Progenitor cell of endocrine pancreas (in vitro differentiated cells): Measurements from ENCODE around the gene KCNMB3. TPM values are rescaled to one million over a fixed set of nuclear protein-coding genes. Genes with fewer than 3 reads are reported as not detected.

Experiments
- DNase-seq: peaks from one replicate; pipeline ENCODE4 v3.0.0; 2021; ENCODE audit warnings: low spot score; ENCODE audit not compliant: unreplicated experiment
- H3K27ac Mint-ChIP-seq: 2 replicates; pipeline ENCODE4 v1.8.0; 2021; ENCODE audit warnings: mild to moderate bottlenecking, moderate library complexity, mixed read lengths
- H3K27me3 Mint-ChIP-seq: 2 replicates; pipeline ENCODE4 v1.8.0; 2021; ENCODE audit warnings: mixed read lengths
- H3K36me3 Mint-ChIP-seq: 2 replicates; pipeline ENCODE4 v1.8.0; 2022; ENCODE audit warnings: mixed read lengths; ENCODE audit not compliant: insufficient read depth
- H3K4me1 Mint-ChIP-seq: 2 replicates; pipeline ENCODE4 v1.8.0; 2021; ENCODE audit warnings: low read depth, mixed read lengths
- H3K4me3 Mint-ChIP-seq: 2 replicates; pipeline ENCODE4 v1.8.0; 2021; ENCODE audit warnings: low read depth, mild to moderate bottlenecking, moderate library complexity, mixed read lengths
- H3K9me3 Mint-ChIP-seq: 2 replicates; pipeline ENCODE4 v1.8.0; 2021; ENCODE audit warnings: low read depth, mixed read lengths
- CTCF ChIP-seq: fragments of 200-600 bp; sonication (generic); IDR thresholded peaks from one replicate; pipeline ENCODE4 v1.5.0; 2021; ENCODE audit warnings: antibody characterized with exemption, mild to moderate bottlenecking; ENCODE audit not compliant: unreplicated experiment
- total RNA-seq: library from RNA; stranded (reverse); gene quantifications from 2 replicates; pipeline ENCODE4 v1.2.1, GENCODE V29; 2021

KCNMB3 gene
- total RNA-seq, 1 donor from 2014 or later: 4.4 TPM

- Mint-ChIP-seq H3K36me3 (peaks cover 3% of the 10 kb centered on the region), H3K27ac (no peak overlapping the region), H3K4me1 (peaks cover 6% of the 10 kb centered on the region)
These were observed 38.4 kb upstream of the KCNMB3 start for GRCh38 chr3:179289295-179289694.

GRCh38 chr3:179288845-179289244, 37.9 kb upstream of the KCNMB3 start:
- peaks cover 6% of the 10 kb centered on the region for H3K4me1 Mint-ChIP-seq
- H3K4me3 Mint-ChIP-seq: no peak overlapping the region
- no peak for DNase-seq
- peaks cover 3% of the 10 kb centered on the region for H3K36me3 Mint-ChIP-seq
- peaks cover 3% of the 10 kb centered on the region for H3K9me3 Mint-ChIP-seq
- no peak for TF ChIP-seq CTCF
- H3K27me3 Mint-ChIP-seq: no peaks in the 10 kb centered on the region
- H3K27ac Mint-ChIP-seq: no peak overlapping the region

More at GRCh38 chr3:179289295-179289694, 38.4 kb upstream of the KCNMB3 start:
- H3K4me3 Mint-ChIP-seq: no peak overlapping the region
- peaks cover 3% of the 10 kb centered on the region for H3K9me3 Mint-ChIP-seq
- no peak for DNase-seq
- no peak for TF ChIP-seq CTCF
- no peaks in the 10 kb centered on the region for H3K27me3 Mint-ChIP-seq

- H3K4me3 Mint-ChIP-seq: no peak overlapping the region
- no peaks in the 10 kb centered on the region for H3K27me3 Mint-ChIP-seq
- H3K27ac Mint-ChIP-seq: no peak overlapping the region
- H3K4me1 Mint-ChIP-seq: peaks cover 2% of the 10 kb centered on the region
- TF ChIP-seq CTCF: no peak
- H3K9me3 Mint-ChIP-seq: no peaks in the 10 kb centered on the region
- H3K36me3 Mint-ChIP-seq: no peaks in the 10 kb centered on the region
- no peak for DNase-seq
These were observed 35.4 kb upstream of the KCNMB3 start for GRCh38 chr3:179286331-179286730.

- Mint-ChIP-seq H3K27me3 (no peaks in the 10 kb centered on the region), H3K9me3 (no peaks in the 10 kb centered on the region), H3K4me1 (no peaks in the 10 kb centered on the region), H3K4me3 (no peak overlapping the region), H3K36me3 (no peaks in the 10 kb centered on the region), H3K27ac (no peak overlapping the region)
- no peak for TF ChIP-seq CTCF
- no peak for DNase-seq
These were observed 30.9 kb upstream of the KCNMB3 start for GRCh38 chr3:179281825-179282224.

- H3K27ac Mint-ChIP-seq: no peak overlapping the region
- H3K9me3 Mint-ChIP-seq: no peaks in the 10 kb centered on the region
- H3K4me1 Mint-ChIP-seq: no peaks in the 10 kb centered on the region
- DNase-seq: no peak
- no peak overlapping the region for H3K4me3 Mint-ChIP-seq
- no peaks in the 10 kb centered on the region for H3K36me3 Mint-ChIP-seq
- no peaks in the 10 kb centered on the region for H3K27me3 Mint-ChIP-seq
- TF ChIP-seq CTCF: no peak
These were observed 28.9 kb upstream of the KCNMB3 start for GRCh38 chr3:179279837-179280236.
